PFSK-1 (cell line): Measurements from ENCODE around the gene ARHGEF10L.

Experiments
- FOXP2 ChIP-seq: optimal IDR thresholded peaks from 2 replicates; pipeline ENCODE3; 2011; ENCODE audit warnings: borderline replicate concordance, control low read depth, inconsistent platforms; ENCODE audit not compliant: insufficient read depth; ENCODE audit errors: extremely low read length, extremely low read depth
- POLR2AphosphoS5 ChIP-seq: IDR thresholded peaks from 2 replicates; pipeline ENCODE4 v1.6.1; 2012; ENCODE audit warnings: low read depth, mild to moderate bottlenecking, control low read depth, low read length, moderate library complexity
- SIN3A ChIP-seq: IDR thresholded peaks from 2 replicates; pipeline ENCODE4 v1.6.1; 2012; ENCODE audit warnings: mild to moderate bottlenecking, low read length, moderate library complexity, borderline replicate concordance; ENCODE audit not compliant: insufficient read depth
- TAF1 ChIP-seq: IDR thresholded peaks from 2 replicates; pipeline ENCODE4 v1.6.1; 2012; ENCODE audit warnings: low read length, control low read depth, borderline replicate concordance; ENCODE audit not compliant: insufficient read depth
- TF ChIP-seq, protein P1 (sequence below), 2 experiments: IDR thresholded peaks; 2 replicates each; pipeline versions ENCODE4 v1.6.1 to v1.8.0; 2011 to 2012; ENCODE audit warnings: low read depth in 2 of 2, low read length in 2 of 2, control low read depth in 1 of 2, inconsistent platforms in 1 of 2, mild to moderate bottlenecking in 1 of 2, moderate library complexity in 1 of 2; ENCODE audit not compliant: insufficient read depth in 1 of 2

ARHGEF10L gene

DNA sequence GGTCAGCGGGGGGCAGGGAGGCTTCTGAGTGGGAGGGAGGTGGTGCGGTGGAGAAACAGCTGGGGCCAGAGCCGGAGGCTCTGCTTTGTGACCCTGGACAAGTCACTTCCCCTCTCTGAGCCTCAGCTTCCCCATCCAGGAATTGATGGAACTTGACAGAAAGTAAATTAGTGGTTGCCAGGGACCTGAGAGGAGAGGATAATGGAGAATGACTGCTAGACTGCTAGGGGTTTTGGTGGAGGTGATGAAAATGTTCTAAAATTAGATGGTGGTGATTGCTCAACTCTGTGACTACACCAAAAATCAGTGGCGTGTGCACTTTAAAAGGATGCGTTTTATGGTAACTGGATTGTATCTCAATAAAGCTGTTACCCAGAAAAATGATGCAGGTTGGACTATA is 100.9 kb downstream of the ARHGEF10L start:
- no peak for TF ChIP-seq FOXP2
- TF ChIP-seq POLR2AphosphoS5: no peak
- no peak for TF ChIP-seq TAF1
- no peak for TF ChIP-seq SIN3A
- TF ChIP-seq, protein P1, sequence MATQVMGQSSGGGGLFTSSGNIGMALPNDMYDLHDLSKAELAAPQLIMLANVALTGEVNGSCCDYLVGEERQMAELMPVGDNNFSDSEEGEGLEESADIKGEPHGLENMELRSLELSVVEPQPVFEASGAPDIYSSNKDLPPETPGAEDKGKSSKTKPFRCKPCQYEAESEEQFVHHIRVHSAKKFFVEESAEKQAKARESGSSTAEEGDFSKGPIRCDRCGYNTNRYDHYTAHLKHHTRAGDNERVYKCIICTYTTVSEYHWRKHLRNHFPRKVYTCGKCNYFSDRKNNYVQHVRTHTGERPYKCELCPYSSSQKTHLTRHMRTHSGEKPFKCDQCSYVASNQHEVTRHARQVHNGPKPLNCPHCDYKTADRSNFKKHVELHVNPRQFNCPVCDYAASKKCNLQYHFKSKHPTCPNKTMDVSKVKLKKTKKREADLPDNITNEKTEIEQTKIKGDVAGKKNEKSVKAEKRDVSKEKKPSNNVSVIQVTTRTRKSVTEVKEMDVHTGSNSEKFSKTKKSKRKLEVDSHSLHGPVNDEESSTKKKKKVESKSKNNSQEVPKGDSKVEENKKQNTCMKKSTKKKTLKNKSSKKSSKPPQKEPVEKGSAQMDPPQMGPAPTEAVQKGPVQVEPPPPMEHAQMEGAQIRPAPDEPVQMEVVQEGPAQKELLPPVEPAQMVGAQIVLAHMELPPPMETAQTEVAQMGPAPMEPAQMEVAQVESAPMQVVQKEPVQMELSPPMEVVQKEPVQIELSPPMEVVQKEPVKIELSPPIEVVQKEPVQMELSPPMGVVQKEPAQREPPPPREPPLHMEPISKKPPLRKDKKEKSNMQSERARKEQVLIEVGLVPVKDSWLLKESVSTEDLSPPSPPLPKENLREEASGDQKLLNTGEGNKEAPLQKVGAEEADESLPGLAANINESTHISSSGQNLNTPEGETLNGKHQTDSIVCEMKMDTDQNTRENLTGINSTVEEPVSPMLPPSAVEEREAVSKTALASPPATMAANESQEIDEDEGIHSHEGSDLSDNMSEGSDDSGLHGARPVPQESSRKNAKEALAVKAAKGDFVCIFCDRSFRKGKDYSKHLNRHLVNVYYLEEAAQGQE (IDR thresholded peaks at IDR 0.05; ENCODE audit: insufficient read depth in 1 of 2, low read depth in 2 of 2, low read length in 2 of 2): no peak

GRCh38 chr1:17640975-17641374 is 101.5 kb downstream of the ARHGEF10L start:
- no peak for TF ChIP-seq POLR2AphosphoS5
- TF ChIP-seq, protein P1 (IDR thresholded peaks at IDR 0.05; ENCODE audit: insufficient read depth in 1 of 2, low read depth in 2 of 2, low read length in 2 of 2): no peak
- TF ChIP-seq FOXP2: no peak

DNA sequence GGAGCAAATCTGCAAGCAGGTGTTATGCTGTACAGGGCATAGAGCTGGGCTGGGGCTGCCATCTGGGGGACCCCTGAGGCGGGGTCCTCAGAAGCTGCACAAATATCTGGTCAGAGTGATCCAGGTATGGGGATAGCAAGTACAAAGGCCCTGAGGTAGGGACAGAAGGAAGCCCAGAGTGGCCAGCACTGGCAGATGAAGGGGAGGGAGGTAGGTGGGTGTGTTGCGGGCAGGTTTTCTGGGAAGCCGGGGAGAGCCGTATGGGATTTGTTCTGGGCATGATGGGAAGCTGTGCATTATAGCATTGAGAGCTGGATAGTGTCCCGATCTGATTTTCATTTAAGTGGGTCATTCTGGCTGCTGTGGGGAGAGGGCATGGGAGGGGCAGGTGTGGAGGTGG is 102.7 kb downstream of the ARHGEF10L start:
- TF ChIP-seq TAF1 (no peak), FOXP2 (no peak), POLR2AphosphoS5 (no peak), SIN3A (no peak)
- TF ChIP-seq, protein P1 (IDR thresholded peaks at IDR 0.05; ENCODE audit: insufficient read depth in 1 of 2, low read depth in 2 of 2, low read length in 2 of 2): no peak

DNA sequence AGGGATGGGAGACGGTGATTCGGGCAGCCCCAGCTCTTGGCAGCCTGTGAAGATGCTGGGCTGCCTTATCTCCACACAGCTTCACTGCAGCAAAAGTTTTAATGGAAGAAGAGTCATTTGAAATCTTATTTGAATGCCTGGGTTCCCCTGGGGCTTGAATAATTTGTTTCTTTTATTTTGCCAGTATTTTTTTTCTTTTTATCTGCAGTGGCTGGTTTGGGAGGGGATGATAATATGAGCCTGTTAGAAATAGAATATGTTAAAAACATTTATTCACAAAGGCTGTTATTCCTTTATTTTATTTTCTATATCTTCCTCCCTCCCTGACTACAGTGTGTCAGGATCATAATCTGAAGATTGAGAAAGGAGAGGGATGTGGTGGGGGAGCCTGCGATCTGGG is 103.4 kb downstream of the ARHGEF10L start:
- TF ChIP-seq POLR2AphosphoS5: no peak
- no peak for TF ChIP-seq TAF1
- TF ChIP-seq, protein P1 (IDR thresholded peaks at IDR 0.05; ENCODE audit: insufficient read depth in 1 of 2, low read depth in 2 of 2, low read length in 2 of 2): no peak
- TF ChIP-seq FOXP2: no peak
- no peak for TF ChIP-seq SIN3A

DNA sequence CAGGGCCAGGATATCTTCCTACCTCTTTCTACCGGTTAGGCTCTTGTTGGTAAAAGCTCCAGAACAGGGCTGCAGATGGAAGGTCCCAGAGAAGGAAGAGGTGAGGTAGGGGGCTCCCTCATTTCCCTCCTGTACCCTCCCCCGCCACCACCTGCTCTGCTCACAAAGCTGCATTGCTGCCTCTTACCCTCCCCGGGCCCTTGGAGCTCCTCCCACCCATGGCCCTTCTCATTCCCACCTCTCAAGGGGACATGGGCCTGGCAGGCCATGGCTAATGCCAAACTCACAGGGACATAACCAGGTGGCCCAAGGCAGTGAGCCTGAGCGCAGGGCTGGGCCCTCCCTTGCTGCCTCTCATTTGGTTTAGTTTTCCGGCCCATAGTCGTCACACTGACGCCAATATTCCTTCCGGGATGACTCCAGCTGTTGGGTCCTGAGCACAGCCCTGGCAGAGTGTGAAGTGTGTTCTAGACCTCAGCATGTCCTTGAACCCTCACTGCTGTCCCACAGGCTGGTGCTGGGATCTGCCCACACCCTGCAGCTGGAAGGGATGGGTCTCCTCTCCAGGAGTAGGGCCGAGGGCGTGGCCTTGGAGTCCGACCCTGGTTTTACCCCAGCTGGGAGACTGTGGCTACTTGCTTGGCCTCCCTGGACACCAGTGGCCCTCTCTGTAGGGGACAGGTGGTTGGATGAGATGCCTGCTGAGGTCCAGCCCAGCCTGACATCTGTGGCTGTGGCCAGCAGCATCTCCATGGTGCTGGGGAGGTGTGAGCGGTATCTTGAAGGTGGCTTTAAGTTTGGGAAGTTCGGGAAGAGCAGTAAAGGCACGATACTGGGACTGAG is 104.6 kb downstream of the ARHGEF10L start:
- TF ChIP-seq SIN3A (no peak), TAF1 (no peak), FOXP2 (no peak), POLR2AphosphoS5 (no peak)
- TF ChIP-seq, protein P1 (IDR thresholded peaks at IDR 0.05; ENCODE audit: insufficient read depth in 1 of 2, low read depth in 2 of 2, low read length in 2 of 2): no peak
